ENCODE measurements around the gene UBAP1L. TPM values are rescaled to one million over a fixed set of nuclear protein-coding genes. Genes with fewer than 3 reads are reported as not detected.

UBAP1L gene
- total and polyA plus RNA-seq, 10 donors: 2.5 to 11.2 (median 7.0) TPM

- Histone ChIP-seq H3K9me3 (no peaks in the 10 kb centered on the region), H3K4me1 (peaks cover 3 to 55% (median 28%) of the 10 kb centered on the region in 6 donors), H3K36me3 (no peaks in the 10 kb centered on the region), H3K4me3 (no peak overlapping the region), H3K27me3 (replicated peaks in 1 of 7) (peaks cover 0 to 78% (median 23%) of the 10 kb centered on the region in 7 donors), H3K27ac (peak overlapping the region in 3 of 8 donors; percentile 31 to 58 (median 44))
- no peak for DNase-seq
- TF ChIP-seq CTCF (IDR thresholded peaks at IDR 0.05 in 8 of 11, conservative IDR thresholded peaks at IDR 0.05 in 3 of 11) (no peak), POLR2A (IDR thresholded peaks at IDR 0.05) (no peak)
- intact Hi-C loops (cut with DNase I; ENCODE audit: low total_unique reads): no loop called here
- WGBS, 5 donors: 63 to 80% (median 67%) methylated on average over 6 of the region's 6 CpGs
Observed at GRCh38 chr15:65081270-65081669, 33.7 kb downstream of the UBAP1L start.

DNA sequence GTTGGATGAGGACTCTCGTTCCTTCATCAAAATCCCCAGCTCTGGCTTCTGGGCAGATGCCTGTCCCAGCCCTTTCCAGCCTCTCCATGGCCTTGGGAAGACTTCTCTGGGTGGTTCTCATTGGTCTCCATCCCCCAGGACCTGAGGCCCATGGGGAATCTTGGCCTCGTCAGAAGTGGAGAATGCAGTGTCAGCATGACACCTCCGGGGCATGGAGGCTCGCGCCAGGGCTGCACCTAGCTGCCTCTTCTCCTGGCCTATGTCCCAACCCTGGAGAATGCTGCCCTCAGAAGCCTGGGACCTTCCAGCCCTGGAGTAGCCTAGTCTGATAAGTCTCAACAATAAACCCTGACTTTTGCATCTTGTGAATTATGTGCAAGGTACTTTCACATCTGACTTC lies 35.4 kb downstream of the UBAP1L start:
- TF ChIP-seq POLR2A (IDR thresholded peaks at IDR 0.05) (no peak), CTCF (IDR thresholded peaks at IDR 0.05 in 8 of 11, conservative IDR thresholded peaks at IDR 0.05 in 3 of 11) (no peak), POLR2AphosphoS5 (IDR thresholded peaks at IDR 0.05) (no peak)
- no peaks in the 10 kb centered on the region for H3K36me3 ChIP-seq

GRCh38 chr15:65077981-65078352 lies 37.0 kb downstream of the UBAP1L start:
- intact Hi-C loops (cut with DNase I; ENCODE audit: low total_unique reads): no loop called here
- Histone ChIP-seq H3K27me3 (replicated peaks in 1 of 7) (peaks cover 0 to 54% (median 23%) of the 10 kb centered on the region in 7 donors), H3K27ac (no peak overlapping the region), H3K9me3 (no peaks in the 10 kb centered on the region), H3K4me3 (peak overlapping the region in 1 of 8 donors; percentile 38), H3K36me3 (no peaks in the 10 kb centered on the region), H3K4me1 (peaks cover 3 to 26% (median 18%) of the 10 kb centered on the region in 6 donors)
- 9 to 22% (median 13%) methylated on average over 6 to 24 of the region's 24 CpGs for WGBS, 5 donors
- DNase-seq: peak; percentile 82
- TF ChIP-seq POLR2AphosphoS5 (IDR thresholded peaks at IDR 0.05) (peak in 2 of 3 donors; percentile 37 to 59), CTCF (IDR thresholded peaks at IDR 0.05 in 8 of 11, conservative IDR thresholded peaks at IDR 0.05 in 3 of 11) (peak; percentile 15 to 67 (median 46)), POLR2A (IDR thresholded peaks at IDR 0.05) (no peak)

More for the DNA sequence above, 35.4 kb downstream of the UBAP1L start:
- Histone ChIP-seq H3K4me1 (peaks cover 3 to 40% (median 24%) of the 10 kb centered on the region in 6 donors), H3K27ac (no peak overlapping the region), H3K27me3 (replicated peaks in 1 of 7) (peaks cover 0 to 70% (median 23%) of the 10 kb centered on the region in 7 donors), H3K4me3 (no peak overlapping the region), H3K9me3 (no peaks in the 10 kb centered on the region)
- intact Hi-C loops (cut with DNase I; ENCODE audit: low total_unique reads): no loop called here
- WGBS, 5 donors: 74 to 93% (median 85%) methylated on average over 2 to 5 of the region's 5 CpGs
- DNase-seq: no peak

GRCh38 chr15:65077291-65077980 lies 37.6 kb downstream of the UBAP1L start:
- TF ChIP-seq CTCF (IDR thresholded peaks at IDR 0.05 in 8 of 11, conservative IDR thresholded peaks at IDR 0.05 in 3 of 11) (no peak), POLR2AphosphoS5 (IDR thresholded peaks at IDR 0.05) (no peak), POLR2A (IDR thresholded peaks at IDR 0.05) (no peak)
- peaks cover 3 to 22% (median 13%) of the 10 kb centered on the region in 6 donors for H3K4me1 ChIP-seq
- DNase-seq: no peak

More at GRCh38 chr15:65077291-65077980, 37.6 kb downstream of the UBAP1L start:
- Histone ChIP-seq H3K9me3 (no peaks in the 10 kb centered on the region), H3K36me3 (no peaks in the 10 kb centered on the region), H3K4me3 (peak overlapping the region in 1 of 8 donors; percentile 38), H3K27ac (no peak overlapping the region), H3K27me3 (replicated peaks in 1 of 7) (peaks cover 0 to 51% (median 19%) of the 10 kb centered on the region in 7 donors)
- WGBS, 5 donors: 59 to 74% (median 73%) methylated on average over 39 to 85 of the region's 85 CpGs
- intact Hi-C loops (cut with DNase I; ENCODE audit: low total_unique reads): no loop called here
